ENCODE measurements around the gene KCNMB2.

The KCNMB2 gene

DNA sequence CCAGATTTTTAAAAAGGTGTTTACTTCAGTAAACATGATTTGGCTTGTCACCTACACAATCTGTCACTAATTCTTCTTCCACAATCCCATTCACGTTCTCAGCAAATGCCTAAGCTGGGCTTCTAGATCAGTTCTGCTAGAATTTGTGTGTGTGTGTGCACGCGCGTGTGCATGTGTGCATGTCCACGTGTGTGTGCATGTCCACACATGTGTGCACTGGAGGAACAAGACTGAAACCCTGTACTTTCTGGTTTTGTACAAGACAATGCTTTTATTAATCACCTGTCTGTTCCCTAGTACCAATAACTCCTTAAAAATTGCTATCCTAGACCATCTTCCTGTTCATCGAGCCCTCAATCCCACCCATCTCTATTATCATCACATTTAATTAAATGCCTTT, 229.2 kb downstream of the KCNMB2 start:
- DNase-seq = no peak

DNA sequence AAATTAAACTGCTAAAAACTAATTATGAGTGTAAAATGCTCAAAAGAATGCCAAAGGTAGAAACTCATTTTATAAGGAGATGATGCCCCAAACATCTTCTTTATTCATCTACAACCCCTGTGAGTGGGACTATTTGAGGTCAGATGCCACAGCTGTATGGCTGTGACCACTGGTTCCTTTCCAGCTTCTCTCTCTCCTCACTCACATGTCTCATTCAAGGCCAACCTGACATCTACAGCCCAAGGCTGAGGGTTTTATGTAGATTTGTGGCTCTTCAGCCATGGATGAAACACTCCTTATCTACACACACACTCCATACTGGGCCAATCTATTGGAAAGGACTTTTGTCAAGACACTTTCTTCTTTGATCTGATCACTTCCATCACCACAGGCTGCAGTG, 231.3 kb downstream of the KCNMB2 start:
- no peak for DNase-seq

DNA sequence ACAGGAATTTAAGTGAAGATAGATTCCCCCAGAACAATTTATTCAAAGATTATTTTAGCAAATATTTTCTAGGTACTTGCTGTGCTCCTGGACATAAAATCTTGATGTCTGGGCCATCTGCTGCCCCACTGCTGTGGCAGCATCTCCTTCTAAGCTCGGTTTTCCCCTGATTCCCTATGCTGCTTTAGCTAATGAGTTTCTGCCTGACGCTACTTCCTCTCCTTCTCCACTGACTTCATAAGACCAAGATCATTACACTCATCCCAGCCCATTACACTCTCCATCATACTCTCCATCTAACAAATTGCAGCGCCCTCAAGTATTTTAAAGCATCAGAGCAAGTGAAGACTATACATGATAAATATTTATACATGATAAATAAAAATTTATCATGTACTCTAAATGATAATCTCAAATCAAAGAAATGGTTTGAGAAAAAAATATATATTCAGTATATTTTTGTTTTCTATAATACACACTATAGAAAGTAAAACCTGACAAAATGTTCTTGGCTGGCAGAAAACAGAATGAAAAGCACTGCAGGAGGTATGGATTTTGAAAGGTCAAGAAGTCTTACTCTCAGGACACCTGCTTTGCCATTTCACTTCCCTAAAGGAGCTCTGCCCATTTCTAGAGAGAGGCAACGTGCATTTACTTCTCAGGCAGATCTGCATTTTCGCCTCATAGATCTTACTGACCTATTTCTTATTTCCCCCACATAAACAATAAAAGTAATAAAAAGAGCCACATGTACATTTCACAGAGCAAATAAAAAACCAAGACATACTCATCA, 232.0 kb downstream of the KCNMB2 start:
- no peak for DNase-seq

DNA sequence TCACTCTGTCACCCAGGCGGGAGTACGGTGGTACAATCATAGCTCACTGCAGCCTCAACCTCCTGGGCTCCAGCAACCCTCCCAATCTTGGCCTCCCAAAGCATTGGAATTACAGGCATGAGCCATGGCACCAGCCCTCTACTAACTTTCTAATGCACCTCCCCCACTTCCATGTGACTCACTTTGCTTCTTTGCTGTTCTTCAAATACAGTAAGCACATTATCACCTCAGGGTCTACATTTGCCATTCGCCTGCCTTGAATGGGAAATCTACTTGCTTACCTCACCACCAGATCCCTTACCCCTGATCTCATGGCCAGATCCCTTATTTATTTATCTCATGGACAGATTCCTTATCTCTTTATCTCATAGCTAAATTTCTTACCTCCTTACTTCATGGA, 235.3 kb downstream of the KCNMB2 start:
- no peak for DNase-seq

DNA sequence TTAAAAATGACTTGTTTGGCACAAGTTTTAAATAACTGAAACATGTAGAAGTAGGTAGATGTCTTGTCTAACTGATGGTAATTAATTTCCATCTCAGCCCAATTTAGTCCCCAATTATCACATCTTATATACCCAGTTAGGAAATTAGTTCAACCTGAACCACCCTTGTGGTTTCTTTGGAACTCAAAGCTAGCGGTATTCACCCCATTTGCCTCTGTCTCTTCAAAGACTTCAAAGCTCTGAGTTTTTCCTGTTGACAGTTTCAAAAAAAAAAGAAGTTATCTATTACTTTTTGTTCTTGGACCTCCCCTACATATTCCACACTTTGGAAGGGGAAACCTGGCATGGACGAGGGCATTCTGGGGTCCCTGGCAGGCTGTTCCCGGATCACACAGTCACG, 236.5 kb downstream of the KCNMB2 start:
- no peak for DNase-seq

DNA sequence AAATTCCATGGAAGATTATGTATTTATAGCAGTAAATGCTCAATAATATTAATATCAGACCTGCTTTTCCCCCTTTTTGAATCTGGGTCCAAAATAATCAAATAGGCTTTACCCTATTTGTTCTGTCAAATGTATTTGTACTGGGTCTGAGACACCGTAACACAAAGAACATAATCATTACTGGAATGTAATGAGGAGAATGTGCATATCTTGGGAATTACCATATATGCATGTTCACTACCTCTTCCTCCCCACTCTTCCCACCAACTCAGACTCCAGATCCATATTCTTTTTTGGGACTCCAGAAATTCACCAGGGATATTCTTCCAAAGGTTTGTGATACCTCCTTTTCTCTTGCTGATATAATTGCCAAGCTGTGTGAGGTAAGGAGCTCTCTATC, 237.1 kb downstream of the KCNMB2 start:
- DNase-seq = no peak

DNA sequence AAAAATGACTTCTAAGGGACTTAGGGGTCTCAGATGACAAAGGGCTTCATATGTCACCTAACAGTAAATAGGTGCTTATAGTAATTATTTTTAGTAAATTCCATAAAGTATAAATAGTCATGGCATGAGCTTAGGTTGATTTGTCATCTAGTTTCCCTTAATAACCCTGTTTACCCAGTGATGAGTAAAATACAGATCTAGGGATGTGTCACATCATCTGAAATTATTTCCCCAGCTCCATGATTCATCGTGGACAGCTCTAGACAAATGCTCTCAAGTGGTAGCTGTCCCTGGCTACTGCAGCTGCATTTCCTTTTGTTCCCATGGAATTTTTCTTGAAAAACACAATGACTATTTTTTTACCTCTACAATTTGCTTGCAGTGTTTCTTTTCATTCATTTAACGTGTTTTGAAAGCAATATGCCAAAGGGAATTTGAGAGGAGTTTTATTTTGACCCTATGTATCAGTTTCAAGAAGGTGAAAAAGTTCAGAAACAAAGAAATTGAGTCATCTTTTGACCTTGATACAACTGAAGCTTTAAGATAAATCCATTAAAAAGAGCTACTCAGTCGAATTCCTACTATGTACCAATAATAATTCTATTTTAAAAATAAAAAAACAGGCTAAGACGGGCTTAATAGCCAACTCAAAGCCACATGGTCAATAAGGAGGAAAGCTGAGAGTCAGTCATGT, 241.6 kb downstream of the KCNMB2 start:
- no peak for DNase-seq

DNA sequence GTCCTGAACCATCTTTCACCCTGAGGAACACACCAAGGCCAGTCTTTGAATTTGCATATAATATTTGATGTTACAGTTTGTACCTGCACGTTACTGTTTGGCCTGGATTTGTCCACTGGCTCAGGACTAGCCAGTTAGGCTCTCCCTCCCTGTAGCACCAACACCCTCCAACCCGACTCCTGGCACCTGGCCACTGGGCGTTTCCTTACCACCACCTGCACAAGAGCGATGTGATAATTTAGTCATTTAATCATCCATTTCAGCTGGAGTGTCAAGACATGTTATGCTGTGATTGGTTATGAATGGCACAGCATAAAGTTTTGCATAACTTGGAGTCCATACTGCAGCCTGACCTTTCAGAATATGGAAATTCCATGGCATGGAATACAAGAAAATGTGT, 242.4 kb downstream of the KCNMB2 start:
- DNase-seq = no peak

DNA sequence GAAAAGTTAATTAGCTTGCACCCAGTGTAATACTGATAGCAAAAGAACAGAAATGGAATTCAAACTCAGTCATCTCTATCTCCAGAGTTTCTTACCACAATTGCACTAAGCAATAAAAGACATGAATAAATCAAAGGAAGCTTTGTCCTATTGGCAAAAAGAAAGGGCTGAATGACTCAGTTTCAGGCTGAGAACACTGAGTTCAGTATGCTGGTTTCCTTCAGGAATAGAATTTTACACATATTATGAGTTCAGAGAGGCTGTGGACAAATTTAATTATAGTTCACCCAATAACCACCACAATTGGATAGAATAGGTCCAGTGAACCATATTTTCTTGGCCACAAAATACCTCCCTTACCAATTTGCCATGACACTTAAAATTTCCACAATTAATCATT, 249.7 kb downstream of the KCNMB2 start:
- DNase-seq = no peak

DNA sequence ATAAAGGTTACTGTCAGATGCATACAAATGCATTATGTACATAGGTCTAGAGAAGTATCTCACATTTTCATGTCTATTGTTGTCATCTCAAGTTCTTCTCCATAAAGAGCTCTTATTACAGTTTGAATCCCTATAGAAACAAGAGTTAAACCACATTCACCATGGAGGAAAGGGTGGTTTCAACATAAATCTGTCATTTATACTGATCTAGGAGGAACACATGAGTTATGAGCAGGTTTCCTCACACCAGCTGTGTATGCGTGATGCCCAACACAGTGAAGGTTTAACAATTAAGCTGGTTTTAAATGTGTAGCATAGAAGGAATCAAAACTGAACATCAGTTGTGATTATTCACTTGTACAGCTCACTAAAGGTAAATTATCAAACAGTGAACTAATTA, 251.7 kb downstream of the KCNMB2 start:
- no peak for DNase-seq

DNA sequence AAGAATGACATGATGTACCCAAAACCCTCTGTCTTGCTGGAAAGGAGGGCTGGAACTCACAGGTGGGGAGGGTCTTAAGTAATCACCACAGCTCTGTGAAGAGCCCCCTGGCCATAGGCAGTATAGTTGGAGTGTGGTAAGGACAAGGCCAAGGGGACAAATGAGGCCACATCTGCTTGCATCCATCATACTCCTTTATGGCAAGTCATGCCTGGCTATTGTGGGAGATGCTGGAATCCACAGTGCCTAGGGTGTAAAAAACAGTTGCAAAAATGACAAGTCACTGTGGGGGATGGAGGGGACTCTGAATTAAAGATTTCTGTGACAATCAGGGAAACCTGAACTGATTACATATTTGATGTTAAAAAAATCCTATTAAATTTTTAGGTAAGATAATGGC, 258.5 kb downstream of the KCNMB2 start:
- no peak for DNase-seq

DNA sequence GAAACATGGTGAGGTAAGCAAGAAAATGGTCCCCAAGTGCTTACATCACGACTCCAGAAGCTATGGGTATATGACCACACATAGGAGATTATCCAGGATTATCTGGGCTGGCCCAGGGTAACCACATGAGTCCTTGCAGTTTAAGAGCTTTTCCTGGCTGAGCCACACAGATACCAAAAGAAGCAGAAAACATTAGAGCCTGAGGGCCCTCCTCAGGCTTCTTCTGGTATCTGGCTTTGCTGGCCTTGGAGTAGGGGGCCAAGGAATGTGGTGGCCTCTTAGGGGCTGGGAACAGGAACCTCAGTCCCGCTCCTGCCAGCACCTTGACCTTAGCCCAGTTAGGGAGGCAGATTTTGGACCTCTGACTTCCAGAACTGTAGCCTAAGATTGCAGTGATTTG, 259.1 kb downstream of the KCNMB2 start:
- no peak for DNase-seq

DNA sequence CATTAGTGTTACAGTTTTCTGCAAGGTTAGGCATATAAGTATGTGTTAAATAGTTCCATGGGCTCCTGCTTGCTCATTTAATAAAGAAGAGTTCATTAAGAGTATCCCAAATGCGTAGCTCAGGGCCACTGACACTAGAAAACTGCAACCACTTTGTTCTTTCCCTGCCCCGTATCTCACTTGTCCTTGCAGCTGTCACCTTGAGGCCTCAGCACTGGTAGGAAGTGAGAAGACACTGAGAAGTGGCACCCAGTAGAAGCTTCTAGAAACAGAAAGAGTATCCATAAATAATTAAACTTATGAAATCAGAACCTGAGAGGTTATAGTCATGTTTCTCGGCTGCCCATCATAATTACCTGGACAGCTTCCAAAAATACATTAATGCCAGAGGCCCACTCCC, 266.0 kb downstream of the KCNMB2 start:
- DNase-seq = no peak

DNA sequence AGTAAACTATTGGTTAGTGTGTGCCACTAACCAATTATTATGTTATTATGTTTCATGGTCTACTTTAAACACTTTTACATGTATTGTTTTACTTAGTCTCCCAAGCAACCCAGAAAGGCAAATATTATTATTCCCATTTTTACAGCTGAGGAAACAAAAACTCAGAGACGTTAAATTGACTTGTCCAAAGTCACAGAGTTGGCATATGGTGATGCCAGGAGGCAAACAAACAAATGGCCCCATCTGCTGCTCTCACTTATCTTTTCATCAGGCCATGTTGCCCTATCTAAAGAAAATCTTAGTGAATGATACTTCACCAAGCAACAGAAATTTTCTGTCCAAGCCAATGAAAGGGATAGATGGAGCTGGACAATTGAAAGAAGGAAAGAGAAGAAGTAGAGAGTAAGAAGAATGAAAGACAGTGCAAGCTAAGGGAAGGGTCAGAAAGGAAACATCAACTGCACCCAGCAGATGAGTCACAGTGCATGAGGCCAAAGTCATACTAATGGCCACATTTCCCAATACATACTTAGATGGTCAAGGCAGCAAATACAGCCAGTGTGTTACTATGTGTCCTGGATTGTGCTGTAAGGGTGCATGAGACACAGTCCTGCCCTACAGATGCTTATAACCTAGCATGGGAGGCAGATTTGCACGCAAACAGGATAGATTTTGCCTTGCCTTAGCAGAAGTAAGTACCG, 266.9 kb downstream of the KCNMB2 start:
- DNase-seq = no peak

DNA sequence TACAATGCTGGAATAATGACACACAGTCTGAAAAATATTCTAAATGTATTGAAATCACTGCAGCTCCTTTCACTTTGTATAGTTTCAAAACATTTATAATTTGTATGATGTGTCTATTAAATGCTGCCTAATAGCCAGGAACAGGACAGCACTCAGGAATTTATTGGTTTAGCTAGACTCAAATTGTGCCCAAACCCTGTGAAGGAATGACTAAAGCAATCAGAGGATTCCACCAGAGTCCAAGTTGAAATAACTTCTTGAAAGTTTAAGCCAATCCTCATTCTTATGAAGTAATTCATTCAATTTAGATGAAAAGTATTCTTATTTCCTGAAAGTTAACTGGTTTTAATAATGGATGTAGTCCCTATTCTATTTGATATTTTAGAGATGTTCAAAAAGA, 268.4 kb downstream of the KCNMB2 start:
- DNase-seq = no peak

DNA sequence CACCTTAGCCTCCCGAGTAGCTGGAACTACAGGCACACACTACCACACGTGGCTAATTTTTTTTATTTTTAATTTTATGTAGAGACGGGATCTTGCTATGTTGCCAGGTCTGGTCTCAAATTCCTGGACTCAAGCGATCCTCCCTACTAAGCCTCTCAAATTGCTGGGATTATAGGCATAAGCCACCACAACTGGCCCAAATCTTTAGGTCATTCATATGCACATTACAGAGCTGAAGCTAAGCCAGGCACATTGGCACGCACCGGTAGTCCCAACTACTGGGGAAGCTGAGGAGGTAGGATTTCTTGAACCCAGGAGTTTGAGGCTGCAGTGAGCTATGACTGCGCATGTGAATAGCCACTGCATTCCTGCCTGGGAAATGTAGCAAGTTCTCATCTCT, 269.5 kb downstream of the KCNMB2 start:
- DNase-seq = no peak

DNA sequence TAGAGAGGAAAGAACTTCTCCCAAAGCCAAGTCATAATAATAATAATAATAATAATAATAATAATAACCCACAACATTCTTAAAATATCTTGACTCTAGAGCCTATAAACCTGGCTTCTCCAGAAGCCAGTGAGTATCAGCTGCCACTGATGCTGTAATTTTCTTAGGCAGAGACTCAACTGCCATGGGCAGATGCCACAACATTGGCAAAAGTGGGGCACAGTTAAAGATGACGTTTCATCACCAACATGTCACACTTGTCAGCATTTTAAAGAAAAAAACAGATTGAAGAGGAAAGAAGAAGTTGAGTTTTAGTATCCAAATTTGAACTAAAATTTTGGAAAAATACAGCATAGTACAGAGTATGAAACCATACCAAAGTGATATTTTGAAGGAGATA, 270.4 kb downstream of the KCNMB2 start:
- no peak for DNase-seq

DNA sequence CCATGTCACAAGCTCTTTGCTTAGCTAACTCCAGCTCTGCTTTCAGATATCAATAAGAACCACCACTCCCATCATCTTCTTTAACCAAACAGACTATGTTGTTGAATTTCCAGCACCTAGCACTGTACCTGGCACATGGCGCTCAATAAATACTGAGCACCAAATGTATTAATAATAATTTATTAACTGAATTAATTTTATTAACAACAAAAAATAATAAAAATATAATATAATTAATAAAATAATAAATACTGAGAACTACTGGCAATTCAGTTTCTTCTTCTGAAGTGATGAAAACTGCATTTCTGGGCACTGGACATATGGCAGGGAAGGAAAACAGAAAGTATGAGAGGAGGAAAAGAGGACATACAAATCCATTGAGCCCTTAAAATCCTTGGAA, 271.5 kb downstream of the KCNMB2 start:
- DNase-seq = no peak

DNA sequence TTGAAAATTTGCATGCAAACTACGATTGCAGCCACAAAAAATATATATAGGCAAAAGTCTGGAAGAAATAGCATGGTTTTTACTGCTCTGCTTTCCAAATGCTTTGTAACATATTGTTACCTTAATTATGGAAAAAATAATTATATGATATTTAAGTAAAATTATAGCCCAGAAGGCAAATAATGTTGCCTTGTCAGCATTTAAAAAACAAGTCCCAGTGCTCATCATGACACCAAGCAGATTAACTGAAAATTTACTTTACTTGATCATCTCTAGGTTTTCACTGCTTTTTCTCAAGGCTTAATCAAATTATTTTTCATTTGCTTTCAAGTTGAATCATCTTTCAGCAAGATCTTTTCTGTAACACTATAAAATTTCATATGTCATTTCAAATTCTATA, 272.5 kb downstream of the KCNMB2 start:
- DNase-seq = no peak

DNA sequence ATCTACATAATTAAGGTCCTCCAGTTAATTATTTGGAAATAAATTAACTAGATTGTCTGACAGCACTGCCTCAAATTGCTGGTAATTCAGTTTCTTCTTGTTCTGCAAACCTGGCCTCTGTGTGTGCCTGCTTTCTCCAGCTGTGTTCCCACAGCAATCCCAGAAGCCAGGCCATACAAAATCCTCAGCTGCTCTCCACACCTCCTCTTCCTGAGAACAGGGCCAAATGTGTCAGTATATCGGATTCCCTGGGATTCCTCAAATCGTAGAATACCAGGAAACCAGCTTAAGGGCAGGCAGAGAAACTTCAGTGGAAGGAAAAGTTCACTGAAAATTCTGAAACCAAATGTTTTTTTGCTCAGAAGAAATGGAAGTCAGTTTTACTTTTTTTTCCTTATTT, 273.9 kb downstream of the KCNMB2 start:
- DNase-seq = no peak

DNA sequence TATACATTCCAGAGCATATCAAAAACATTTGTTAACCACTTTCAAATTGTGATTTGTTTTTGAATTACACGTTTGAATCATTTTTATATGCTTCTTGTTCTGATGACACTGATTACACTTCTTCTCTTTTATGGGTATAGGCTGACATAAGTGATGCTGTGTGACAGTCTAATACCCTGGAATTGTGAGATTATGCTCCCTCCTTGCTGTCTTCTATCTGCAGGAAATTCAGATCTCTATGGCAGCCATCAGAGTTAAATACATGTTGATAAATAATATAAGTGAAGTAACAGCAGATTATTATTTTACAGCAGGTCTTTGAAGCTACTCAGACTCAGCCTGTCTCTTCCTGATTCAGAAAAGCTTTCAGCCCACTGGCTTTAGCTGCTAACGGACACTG, 286.5 kb downstream of the KCNMB2 start:
- DNase-seq = no peak

DNA sequence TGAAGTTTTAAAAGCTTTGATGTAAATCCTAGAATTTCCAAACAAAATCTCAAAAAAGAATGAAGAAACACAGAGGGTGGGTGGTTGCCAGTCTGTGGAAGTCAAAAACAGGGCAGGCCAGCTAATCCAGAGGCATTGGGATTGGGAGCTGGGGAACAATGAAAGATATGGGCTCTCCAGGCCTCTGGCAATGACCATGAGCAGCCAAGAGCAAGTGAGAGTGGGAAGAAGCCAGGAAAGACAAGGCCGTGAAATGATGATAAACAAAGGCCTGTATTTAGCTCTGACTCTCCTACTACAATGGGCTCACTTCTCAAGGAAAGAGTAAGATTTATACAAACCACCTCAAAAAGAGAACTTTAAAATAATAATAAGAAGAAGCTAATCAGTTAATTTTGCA, 286.9 kb downstream of the KCNMB2 start:
- DNase-seq = no peak

DNA sequence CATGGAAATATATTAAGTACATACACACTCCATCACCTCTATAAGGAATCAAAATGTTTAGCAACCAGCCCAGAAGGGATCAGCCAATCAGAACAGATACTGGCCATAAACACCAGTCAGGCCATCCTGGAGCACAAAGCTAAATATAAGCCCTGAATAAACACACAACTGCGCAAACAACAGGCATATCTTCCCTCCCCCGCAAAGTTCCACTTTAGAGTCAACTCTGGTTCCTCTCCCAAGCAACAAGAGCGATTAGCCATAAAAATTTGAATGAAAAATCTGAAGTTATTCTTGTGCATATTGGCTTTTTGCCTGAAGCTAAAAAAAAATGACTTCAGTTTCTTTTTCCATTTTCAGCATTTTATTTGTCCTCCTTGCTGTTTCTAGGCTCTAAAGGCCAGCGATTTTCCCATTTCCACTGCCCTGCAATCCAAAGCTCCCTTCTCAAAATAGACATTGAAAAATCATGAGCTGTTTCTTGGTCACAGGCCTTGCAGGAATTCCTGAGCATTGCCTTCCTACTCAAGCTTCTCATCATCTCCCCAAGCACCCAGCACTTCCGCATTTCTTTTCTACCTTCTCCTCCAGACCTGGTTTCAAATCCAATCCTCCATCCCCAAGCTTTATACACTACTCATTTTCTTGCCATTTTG, 287.5 kb downstream of the KCNMB2 start:
- DNase-seq = no peak
